Lower leg skin (tissue), 3 donors: ENCODE measurements around the gene NR5A2.

Source experiments
- CTCF ChIP-seq, 3 donors: fragments of 450-650 bp; IDR thresholded peaks; one replicate each; pipeline ENCODE4 v1.5.1; 2016; ENCODE audit warnings: antibody characterized with exemption in 3 of 3, mild to moderate bottlenecking in 3 of 3, moderate library complexity in 2 of 3
- POLR2A ChIP-seq, 2 donors: fragments of 450-650 bp; IDR thresholded peaks; one replicate each; pipeline ENCODE4 v1.6.1; 2016 to 2017; ENCODE audit warnings: antibody characterized with exemption in 2 of 2, mild to moderate bottlenecking in 1 of 2, moderate library complexity in 1 of 2

GRCh38 chr1:200206761-200207160 is 179.3 kb downstream of the NR5A2 start:
- TF ChIP-seq CTCF (IDR thresholded peaks at IDR 0.05) (no peak), POLR2A (IDR thresholded peaks at IDR 0.05) (no peak)
